K562 (cell line): Measurements from ENCODE around the gene RALB. TPM values are rescaled to one million over a fixed set of nuclear protein-coding genes. Genes with fewer than 3 reads are reported as not detected.
A peak's percentile ranks its signal among the peaks of the same experiment; 100 is the strongest.

Experiments used
- ATAC-seq: fragments of 200-7000 bp; cut with Tn5 transposase; 3 replicates; pipeline ENCODE4 v1.9.1; 2020; ENCODE audit warnings: moderate library complexity
- BruUV-seq: library from RNA; stranded (reverse); fragments of 400-500 nt; replicated peaks from 2 replicates; lab custom pipeline; 2021; lab: Mats Ljungman, UMichigan
- CTCF ChIA-PET: fragments of 300-600 bp; formaldehyde crosslinking; extraction: SDS; loops from one replicate; lab custom pipeline; 2021; ENCODE audit warnings: low intra/inter-chr PET ratio; lab: Yijun Ruan, JAX
- POLR2A ChIA-PET: fragments of 300-600, 350-650 bp; sonication (Branson Sonifier 250); formaldehyde crosslinking; extraction: SDS; loops from one replicate; lab custom pipeline; 2021; ENCODE audit warnings: antibody characterized with exemption, inconsistent platforms; lab: Yijun Ruan, JAX
- DNase-seq, 4 experiments: peaks; one replicate each; pipeline versions ENCODE4 v3.0.0 to v3.0.0-alpha.2; 2011 to 2018; ENCODE audit warnings: low spot score in 3 of 4, mixed read lengths in 3 of 4; ENCODE audit errors: extremely low read depth in 1 of 4
- FAIRE-seq: peaks from 2 replicates; lab custom pipeline; 2011; peaks lifted over from hg19 to GRCh38; lab: Jason Lieb, UNC
- H2AFZ ChIP-seq: 2 replicates; pipeline ENCODE4 v1.6.0; 2011; ENCODE audit warnings: low read depth, low read length, control low read depth, inconsistent platforms
- H3K27ac ChIP-seq: fragments of 200-600 bp; 3 replicates; pipeline ENCODE4 v1.8.0; 2011; ENCODE audit warnings: low read depth, mild to moderate bottlenecking, control low read depth, inconsistent platforms, low read length, moderate library complexity, mixed read lengths; ENCODE audit errors: extremely low read depth
- H3K27me3 ChIP-seq, 2 experiments: fragments of 300-600 bp in 1 of 2; 2 replicates in 1 of 2; 3 replicates in 1 of 2; pipeline versions ENCODE4 v1.6.0 to v1.8.0; 2011; ENCODE audit warnings: inconsistent platforms in 2 of 2, low read length in 2 of 2, mild to moderate bottlenecking in 1 of 2, mixed read lengths in 1 of 2, moderate library complexity in 1 of 2; ENCODE audit not compliant: control insufficient read depth in 2 of 2, insufficient read depth in 2 of 2
- H3K36me3 ChIP-seq: fragments of 300-600 bp; 3 replicates; pipeline ENCODE4 v1.8.0; 2011; ENCODE audit warnings: mild to moderate bottlenecking, low read length, inconsistent platforms; ENCODE audit not compliant: control insufficient read depth, insufficient read depth
- H3K4me1 ChIP-seq, 2 experiments: fragments of 200-600 bp in 1 of 2; replicated peaks in 1 of 2; 2 replicates in 1 of 2; 3 replicates in 1 of 2; pipeline versions ENCODE4 v1.5.1 to v1.8.0; 2011; ENCODE audit warnings: inconsistent platforms in 2 of 2, low read length in 2 of 2, mild to moderate bottlenecking in 1 of 2, mixed read lengths in 1 of 2, moderate library complexity in 1 of 2; ENCODE audit not compliant: control insufficient read depth in 2 of 2, insufficient read depth in 2 of 2
- H3K4me2 ChIP-seq: 2 replicates; pipeline ENCODE4 v1.6.1; 2011; ENCODE audit warnings: low read length, control low read depth, inconsistent platforms, mixed read lengths; ENCODE audit not compliant: insufficient read depth
- H3K4me3 ChIP-seq: fragments of 200-600 bp; sonication (generic), shearing (Covaris generic); 2 replicates; pipeline ENCODE4 v1.5.1; 2016; ENCODE audit warnings: control low read depth, inconsistent platforms
- H3K79me2 ChIP-seq: fragments of 200-600 bp; 3 replicates; pipeline ENCODE4 v1.8.0; 2011; ENCODE audit warnings: low read length, inconsistent platforms; ENCODE audit not compliant: control insufficient read depth, insufficient read depth
- H3K9ac ChIP-seq, 2 experiments: 2 replicates each; pipeline versions ENCODE4 v1.6.0 to v1.6.1; 2011; ENCODE audit warnings: low read depth in 2 of 2, low read length in 2 of 2, control low read depth in 1 of 2, inconsistent platforms in 1 of 2, mild to moderate bottlenecking in 1 of 2, mixed read lengths in 1 of 2; ENCODE audit not compliant: insufficient read depth in 1 of 2
- H3K9me1 ChIP-seq: one replicate; pipeline ENCODE4 v1.6.0; 2011; ENCODE audit warnings: inconsistent platforms, mild to moderate bottlenecking, low read length, moderate library complexity; ENCODE audit not compliant: control insufficient read depth, insufficient read depth
- H3K9me3 ChIP-seq: replicated peaks from 2 replicates; pipeline ENCODE4 v1.5.1; 2011; ENCODE audit warnings: low read depth, low read length, inconsistent platforms; ENCODE audit not compliant: control insufficient read depth, insufficient read depth
- H4K20me1 ChIP-seq: replicated peaks from 2 replicates; pipeline ENCODE4 v1.6.1; 2011; ENCODE audit warnings: low read length, inconsistent platforms, mixed read lengths; ENCODE audit not compliant: control insufficient read depth, insufficient read depth
- ARHGAP35 ChIP-seq: fragments of 450-650 bp; IDR thresholded peaks from 2 replicates; pipeline ENCODE4 v1.6.1; 2018; ENCODE audit not compliant: partially characterized antibody
- CBX5 ChIP-seq: IDR thresholded peaks from 2 replicates; pipeline ENCODE4 v1.6.1; 2014; ENCODE audit warnings: low read depth, borderline replicate concordance
- CREB5 ChIP-seq: fragments of 250-450 bp; sonication (Bioruptor Pico); IDR thresholded peaks from 2 replicates; pipeline ENCODE4 v1.5.0; 2020; ENCODE audit warnings: mild to moderate bottlenecking
- ELK1 ChIP-seq: sonication (generic); formaldehyde crosslinking; IDR thresholded peaks from 2 replicates; pipeline ENCODE4 v1.8.1; 2022; ENCODE audit warnings: missing genetic modification reagents
- FOXK2 ChIP-seq, 2 experiments: fragments of 450-650 bp; IDR thresholded peaks in 1 of 2; conservative IDR thresholded peaks in 1 of 2; 2 replicates each; pipeline ENCODE4 v1.6.1; 2016; ENCODE audit warnings: low read depth in 2 of 2, mild to moderate bottlenecking in 1 of 2
- KLF16 ChIP-seq: IDR thresholded peaks from 2 replicates; pipeline ENCODE4 v1.6.1; 2016; ENCODE audit warnings: antibody characterized with exemption
- MTA3 ChIP-seq: fragments of 450-650 bp; formaldehyde crosslinking; IDR thresholded peaks from 2 replicates; pipeline ENCODE4 v1.6.1; 2017; ENCODE audit warnings: mild to moderate bottlenecking, borderline replicate concordance
- RFX5 ChIP-seq: IDR thresholded peaks from 2 replicates; pipeline ENCODE4 v1.6.1; 2011; ENCODE audit warnings: low read depth, mild to moderate bottlenecking, improper control_type of control experiment, low read length
- SNAPC5 ChIP-seq: fragments of 250-450 bp; sonication (Bioruptor Pico); IDR thresholded peaks from 2 replicates; pipeline ENCODE4 v1.8.0; 2021; ENCODE audit warnings: moderate library complexity, mild to moderate bottlenecking, inconsistent platforms
- U2AF2 ChIP-seq: fragments of 200-400 bp; formaldehyde crosslinking; optimal IDR thresholded peaks from 2 replicates; pipeline ENCODE3; 2017; ENCODE audit warnings: low read depth, mild to moderate bottlenecking, low read length
- ZNF124 ChIP-seq: sonication (generic); formaldehyde crosslinking; IDR thresholded peaks from 2 replicates; pipeline ENCODE4 v1.8.1; 2022; ENCODE audit warnings: missing genetic modification reagents
- ZNF239 ChIP-seq: fragments of 250-450 bp; sonication (Bioruptor Pico); IDR thresholded peaks from 2 replicates; pipeline ENCODE4 v1.4.0; 2020; ENCODE audit warnings: mild to moderate bottlenecking
- ZNF282 ChIP-seq: sonication (generic); formaldehyde crosslinking; IDR thresholded peaks from 2 replicates; pipeline ENCODE4 v1.8.1; 2023; ENCODE audit warnings: missing genetic modification reagents
- ZNF507 ChIP-seq: conservative IDR thresholded peaks from 2 replicates; pipeline ENCODE4 v1.6.1; 2017; ENCODE audit warnings: missing genetic modification characterization, missing compliant biosample characterization
- ZNF696 ChIP-seq: fragments of 250-450 bp; sonication (Bioruptor Pico); conservative IDR thresholded peaks from 2 replicates; pipeline ENCODE4 v1.4.0; 2020; ENCODE audit warnings: mild to moderate bottlenecking, moderate library complexity
- WGBS: fragments of 100-300 bp; shearing (Covaris generic); methylation state at CpG from one replicate; pipeline ENCODE4 v1.1.6; 2016; ENCODE audit warnings: low coverage, mixed read lengths; ENCODE audit not compliant: insufficient coverage; ENCODE audit errors: missing lambda C conversion rate; 5-methylcytosine and 5-hydroxymethylcytosine counted together
- in situ Hi-C: fragments of 300-500 bp; cut with MboI; formaldehyde crosslinking; loops from 4 replicates; pipeline ENCODE4 v1.15.0; 2018; ENCODE audit warnings: inconsistent platforms, mixed read lengths
- intact Hi-C: fragments of 100-400 bp; cut with micrococcal nuclease; formaldehyde crosslinking; loops from 2 replicates; pipeline ENCODE4 v1.14.2; 2022
- polyA plus RNA-seq, 8 experiments: library from polyadenylated mRNA; depleted of rRNA in 4 of 8; stranded (reverse) in 5 of 8; unstranded in 3 of 8; fragments of >200 nt; fragmentation: Nextera tagmentation in 2 of 8; fragmentation: Illumina TruSeq in 1 of 8; extraction: Ambion mirVana in 2 of 8; extraction: Trizol in 1 of 8; gene quantifications; 2 replicates each; pipeline versions ENCODE4 v1.2.1 to v1.2.3, GENCODE V29; 2011 to 2014; ENCODE audit warnings: inconsistent platforms in 1 of 8, missing spikeins in 1 of 8
- total RNA-seq, 7 experiments: library from RNA; depleted of rRNA in 6 of 7; stranded (reverse); fragments of >200 nt in 6 of 7; fragmentation: Illumina TruSeq in 2 of 7; extraction: Trizol in 2 of 7; gene quantifications; 2 replicates each; pipeline versions ENCODE4 v1.2.1 to v1.2.3, GENCODE V29; 2011 to 2021; ENCODE audit warnings: low replicate concordance in 1 of 7

RALB gene
- total and polyA plus RNA-seq, 9 of the 15 experiments (the other 6 are each of a cell fraction or from before 2014, with no cell fraction given) = 14.8 to 65.6 (median 38.4) TPM

GRCh38 chr2:120221616-120222015 lies 31.0 kb upstream of the RALB start:
- Histone ChIP-seq H3K27me3 (no peaks in the 10 kb centered on the region), H3K36me3 (peaks cover 33% of the 10 kb centered on the region), H3K9ac (peak overlapping the region in 1 of 2 experiments; percentile 22; a peak in 1 of 4 replicates), H3K4me3 (no peak overlapping the region; the same call in 1 of the 2 replicates), H3K9me3 (0 out of 2 replicates have a peak, but pooled peaks cover 2% of the 10 kb centered on the region), H3K79me2 (peaks cover 28% of the 10 kb centered on the region), H4K20me1 (0 out of 2 replicates have a peak, but pooled peaks cover 3% of the 10 kb centered on the region), H3K27ac (no peak overlapping the region), H2AFZ (no peak overlapping the region), H3K4me1 (peaks cover 20 to 24% of the 10 kb centered on the region in 2 experiments), H3K4me2 (peak overlapping the region; percentile 72; the same call in 1 of the 2 replicates), H3K9me1 (no peaks in the 10 kb centered on the region)
- ChIA-PET CTCF (no interaction called here), POLR2A (interaction anchor here (0.7 kb wide), 2 partner anchors 8 to 75 kb away, joined by 3 to 4 read pairs; no protein-coding TSS in a partner anchor)
- FAIRE-seq = no peak
- no TSS peak for BruUV-seq
- WGBS = 74% methylated on average over 7 of the region's 8 CpGs
- no peak for DNase-seq
- no peak for ATAC-seq
- in situ Hi-C loops (no loop called here), intact Hi-C loops (no loop called here)
- TF ChIP-seq U2AF2 (no peak), ZNF239 (CRISPR knock-in tag) (no peak), SNAPC5 (CRISPR knock-in tag) (no peak), ZNF696 (CRISPR knock-in tag) (no peak), KLF16 (no peak), ZNF124 (no peak), ELK1 (CRISPR knock-in tag) (no peak), FOXK2 (conservative IDR thresholded peaks at IDR 0.05 in 1 of 2, IDR thresholded peaks at IDR 0.05 in 1 of 2; ENCODE audit: low read depth in 2 of 2) (no peak), CREB5 (no peak), MTA3 (no peak), ZNF507 (tag) (no peak), ARHGAP35 (no peak), CBX5 (no peak), ZNF282 (no peak), RFX5 (no peak)
